ENCODE measurements around the gene FOXD2. TPM values are rescaled to one million over a fixed set of nuclear protein-coding genes. Genes with fewer than 3 reads are reported as not detected.

Gene FOXD2
- polyA plus RNA-seq, 1 donor, result 0.20 TPM

GRCh38 chr1:47465605-47466004, 27.8 kb downstream of the FOXD2 start:
- no peak for DNase-seq (ENCODE audit: low read depth)

GRCh38 chr1:47468709-47469389, 31.0 kb downstream of the FOXD2 start:
- DNase-seq (ENCODE audit: low read depth), result no peak

GRCh38 chr1:47469390-47469759, 31.5 kb downstream of the FOXD2 start:
- DNase-seq (ENCODE audit: low read depth), result no peak

- DNase-seq (ENCODE audit: low read depth), result no peak
Measured at GRCh38 chr1:47469910-47470309, 32.1 kb downstream of the FOXD2 start.

- peak; percentile 26 for DNase-seq (ENCODE audit: low read depth)
Measured at GRCh38 chr1:47471163-47471562, 33.3 kb downstream of the FOXD2 start.

- no peak for DNase-seq (ENCODE audit: low read depth)
Measured at GRCh38 chr1:47474278-47475193, 36.7 kb downstream of the FOXD2 start.

- DNase-seq (ENCODE audit: low read depth), result no peak
Measured at GRCh38 chr1:47477595-47478080, 39.8 kb downstream of the FOXD2 start.

GRCh38 chr1:47478090-47478489, 40.2 kb downstream of the FOXD2 start:
- DNase-seq (ENCODE audit: low read depth), result no peak

- no peak for DNase-seq (ENCODE audit: low read depth)
Measured at GRCh38 chr1:47479664-47480063, 41.8 kb downstream of the FOXD2 start.

- DNase-seq (ENCODE audit: low read depth), result no peak
Measured at GRCh38 chr1:47481936-47482335, 44.1 kb downstream of the FOXD2 start.

- no peak for DNase-seq (ENCODE audit: low read depth)
Measured at GRCh38 chr1:47482786-47483185, 44.9 kb downstream of the FOXD2 start.

- no peak for DNase-seq (ENCODE audit: low read depth)
Measured at GRCh38 chr1:47483651-47484050, 45.8 kb downstream of the FOXD2 start.

- DNase-seq (ENCODE audit: low read depth), result no peak
Measured at GRCh38 chr1:47485817-47486216, 48.0 kb downstream of the FOXD2 start.

- no peak for DNase-seq (ENCODE audit: low read depth)
Measured at GRCh38 chr1:47487332-47487731, 49.5 kb downstream of the FOXD2 start.

- no peak for DNase-seq (ENCODE audit: low read depth)
Measured at GRCh38 chr1:47487850-47488450, 50.1 kb downstream of the FOXD2 start.

Other genes with a start within 250 kb of the FOXD2 start
- not detected for gene PDZK1IP1, start 248.0 kb upstream of the FOXD2 start, polyA plus RNA-seq (ENCODE audit: insufficient read length)
- 3.3 TPM for gene TAL1, start 205.8 kb upstream of the FOXD2 start, polyA plus RNA-seq (ENCODE audit: insufficient read length)
- 3.4 TPM for gene STIL, start 123.9 kb upstream of the FOXD2 start, polyA plus RNA-seq (ENCODE audit: insufficient read length)
- gene CMPK1, start 104.3 kb upstream of the FOXD2 start, polyA plus RNA-seq (ENCODE audit: insufficient read length), result 67.8 TPM
- gene FOXE3, start 21.8 kb upstream of the FOXD2 start, polyA plus RNA-seq (ENCODE audit: insufficient read length), result 0.06 TPM

All from forelimb muscle (tissue), 1 donor.